ENCODE results near the gene PHLPP1. TPM values are rescaled to one million over a fixed set of nuclear protein-coding genes. Genes with fewer than 3 reads are reported as not detected.

PHLPP1 gene
- total and polyA plus RNA-seq, 2 of the 13 experiments (the other 11 are each of a cell fraction or from before 2014, with no cell fraction given) = 9.8 to 18.5 TPM

GRCh38 chr18:62991389-62991788 is 276.0 kb downstream of the PHLPP1 start:
- no peak for FAIRE-seq
- DNase-seq (ENCODE audit: low spot score) = no peak
- Histone ChIP-seq H4K20me1 (ENCODE audit: insufficient read depth, low read length) (no peaks in the 10 kb centered on the region), H3K9ac (ENCODE audit: insufficient read depth, low read depth, low read length) (no peak overlapping the region), H2AFZ (ENCODE audit: low read length) (no peak overlapping the region), H3K9me3 (ENCODE audit: low read length) (no peaks in the 10 kb centered on the region), H3K4me3 (replicated peaks in 1 of 3; ENCODE audit: insufficient read depth in 1 of 3, low read depth in 2 of 3, low read length in 3 of 3) (no peak overlapping the region), H3K27ac (ENCODE audit: extremely low read length, insufficient read depth, low read length) (no peak overlapping the region), H3K27me3 (ENCODE audit: control insufficient read depth in 1 of 2, insufficient read depth in 2 of 2, low read length in 2 of 2) (peaks cover 0 to 16% of the 10 kb centered on the region in 2 experiments; a peak in 4 of 5 replicates), H3K4me1 (ENCODE audit: insufficient read depth, low read length) (peaks cover 19% of the 10 kb centered on the region), H3K4me2 (ENCODE audit: low read depth, low read length) (no peak overlapping the region), H3K36me3 (replicated peaks in 1 of 2; ENCODE audit: control insufficient read depth in 1 of 2, insufficient read depth in 2 of 2, low read length in 2 of 2) (no peaks in the 10 kb centered on the region), H3K79me2 (ENCODE audit: insufficient read depth, low read length) (no peaks in the 10 kb centered on the region)
- intact Hi-C loops (cut with micrococcal nuclease; ENCODE audit: unreplicated experiment) (no loop called here), in situ Hi-C loops (cut with HindIII; ENCODE audit: extremely low pct_ligation_motif_present, low pct_unique_long_range_greater_than_20kb) (loop anchor here (25.0 kb wide), 1 partner anchor 379 kb away; no protein-coding TSS in a partner anchor)
- ATAC-seq = no peak
- POLR2A ChIA-PET = no interaction called here
- BruUV-seq (replicated peaks) = no TSS peak
- WGBS (ENCODE audit: low lambda C conversion rate) = 55% methylated on average over 7 of the region's 8 CpGs
- CTCF ChIA-PET (ENCODE audit: low intra/inter-chr PET ratio, low total read pairs) = no interaction called here
- TF ChIP-seq KLF11 (CRISPR knock-in tag; IDR thresholded peaks at IDR 0.05) (no peak), NCOA2 (CRISPR knock-in tag; IDR thresholded peaks at IDR 0.05) (no peak), ZFP91 (CRISPR knock-in tag; IDR thresholded peaks at IDR 0.05; ENCODE audit: borderline replicate concordance) (no peak), ZNF468 (CRISPR knock-in tag; IDR thresholded peaks at IDR 0.05) (no peak), ZNF362 (CRISPR knock-in tag; IDR thresholded peaks at IDR 0.05; ENCODE audit: borderline replicate concordance) (no peak), SNAPC2 (CRISPR knock-in tag; IDR thresholded peaks at IDR 0.05) (no peak)
